Fibroblast of lung (primary cell): ENCODE data around the gene PLS3.

Experiments used
- EZH2 ChIP-seq: IDR thresholded peaks from 2 replicates; pipeline ENCODE4 v1.5.1; 2012; ENCODE audit warnings: low read length, control low read depth, mild to moderate bottlenecking; ENCODE audit errors: missing control alignments
- TF ChIP-seq, protein P1 (sequence below), 2 donors: IDR thresholded peaks in 1 of 2; conservative IDR thresholded peaks in 1 of 2; 1 replicate in 1 of 2; 2 replicates in 1 of 2; pipeline ENCODE4 v1.5.1; 2011 to 2012; ENCODE audit warnings: low read length in 2 of 2, control low read depth in 1 of 2, inconsistent platforms in 1 of 2, low read depth in 1 of 2, mild to moderate bottlenecking in 1 of 2

DNA sequence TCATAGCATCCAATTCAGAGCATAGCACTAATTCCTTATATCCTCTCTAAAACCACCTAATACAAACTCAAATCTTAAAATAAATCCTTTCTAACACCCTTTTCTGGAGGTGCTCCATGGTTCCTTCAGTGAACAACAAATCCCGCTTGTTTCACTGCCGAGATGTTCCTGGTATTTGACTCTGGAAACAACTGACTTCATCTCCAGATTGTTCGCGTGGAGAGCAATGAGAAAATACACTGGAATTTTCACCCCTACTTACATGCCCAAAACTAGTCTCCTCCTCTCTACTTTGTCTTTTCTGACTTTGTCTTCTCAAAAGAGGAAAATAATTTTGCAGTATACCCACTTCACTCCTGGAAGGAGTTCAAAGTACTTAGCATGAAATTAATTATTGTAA, 129.0 kb downstream of the PLS3 start:
- TF ChIP-seq, protein P1, sequence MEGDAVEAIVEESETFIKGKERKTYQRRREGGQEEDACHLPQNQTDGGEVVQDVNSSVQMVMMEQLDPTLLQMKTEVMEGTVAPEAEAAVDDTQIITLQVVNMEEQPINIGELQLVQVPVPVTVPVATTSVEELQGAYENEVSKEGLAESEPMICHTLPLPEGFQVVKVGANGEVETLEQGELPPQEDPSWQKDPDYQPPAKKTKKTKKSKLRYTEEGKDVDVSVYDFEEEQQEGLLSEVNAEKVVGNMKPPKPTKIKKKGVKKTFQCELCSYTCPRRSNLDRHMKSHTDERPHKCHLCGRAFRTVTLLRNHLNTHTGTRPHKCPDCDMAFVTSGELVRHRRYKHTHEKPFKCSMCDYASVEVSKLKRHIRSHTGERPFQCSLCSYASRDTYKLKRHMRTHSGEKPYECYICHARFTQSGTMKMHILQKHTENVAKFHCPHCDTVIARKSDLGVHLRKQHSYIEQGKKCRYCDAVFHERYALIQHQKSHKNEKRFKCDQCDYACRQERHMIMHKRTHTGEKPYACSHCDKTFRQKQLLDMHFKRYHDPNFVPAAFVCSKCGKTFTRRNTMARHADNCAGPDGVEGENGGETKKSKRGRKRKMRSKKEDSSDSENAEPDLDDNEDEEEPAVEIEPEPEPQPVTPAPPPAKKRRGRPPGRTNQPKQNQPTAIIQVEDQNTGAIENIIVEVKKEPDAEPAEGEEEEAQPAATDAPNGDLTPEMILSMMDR (conservative IDR thresholded peaks at IDR 0.05 in 1 of 2, IDR thresholded peaks at IDR 0.05 in 1 of 2; ENCODE audit: low read depth in 1 of 2, low read length in 2 of 2) = no peak
- TF ChIP-seq EZH2 = no peak
